GM19043 (cell line): ENCODE measurements around the gene FEM1C.

Experiments used
- ATAC-seq: cut with Tn5 transposase; IDR thresholded peaks from one replicate; pipeline ENCODE4 v1.9.1; 2021; ENCODE audit warnings: low read depth; ENCODE audit not compliant: unreplicated experiment

FEM1C gene

DNA sequence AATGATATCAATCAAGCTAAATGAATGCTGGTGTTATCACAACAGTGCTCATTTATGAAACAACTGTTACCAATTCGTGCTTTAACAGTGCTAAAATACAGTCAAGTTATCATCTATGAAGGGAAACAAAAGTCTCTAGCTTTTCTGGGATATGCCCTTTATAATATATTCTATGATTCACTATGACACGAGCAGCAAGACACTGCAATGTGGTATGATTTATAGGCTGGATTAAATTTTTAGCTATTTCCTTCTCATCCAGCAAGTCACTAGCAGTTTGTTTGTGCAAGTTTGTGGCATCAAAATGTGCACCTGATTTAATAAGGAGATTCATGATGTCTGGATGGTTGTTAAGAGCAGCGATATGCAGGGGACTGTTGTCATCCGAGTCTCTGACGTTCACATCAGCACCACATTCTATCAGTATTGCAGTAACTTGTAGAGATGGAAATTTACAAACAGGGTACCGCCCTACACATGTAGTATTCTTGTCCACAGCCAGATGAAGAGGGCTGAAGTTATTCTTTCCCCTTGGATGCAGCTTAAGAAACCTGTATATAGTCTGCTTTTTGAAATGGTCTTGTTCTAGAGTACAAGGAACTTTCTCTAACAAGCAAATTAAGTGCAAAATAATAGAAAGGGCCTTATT lies 20.3 kb downstream of the FEM1C start:
- no peak for ATAC-seq

DNA sequence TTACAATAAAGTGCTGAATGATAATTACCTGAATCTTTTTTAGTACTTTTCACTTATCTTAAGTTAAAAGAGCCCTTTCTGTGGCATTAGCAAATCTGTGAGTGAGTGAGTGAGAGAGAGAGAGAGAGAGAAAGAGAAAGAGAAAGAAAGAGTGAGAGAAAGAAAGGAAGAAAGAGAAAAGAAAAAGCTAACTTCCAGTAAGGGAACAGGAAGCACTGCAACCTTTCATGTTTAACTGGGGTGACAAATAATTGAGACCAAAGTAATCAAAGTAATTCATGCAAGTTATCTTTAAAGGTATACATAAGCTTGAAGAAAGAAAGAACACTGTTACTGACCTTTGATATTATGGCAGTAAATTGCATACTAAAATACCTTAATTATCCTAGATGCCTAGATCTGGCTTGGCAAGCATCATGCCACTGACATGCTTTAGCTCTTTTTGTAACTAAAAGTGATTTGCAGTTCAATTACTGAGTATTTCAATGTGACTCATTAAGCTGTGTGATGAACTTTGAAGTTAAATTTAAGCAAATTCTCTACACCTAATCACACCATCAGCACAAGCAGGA lies 21.7 kb downstream of the FEM1C start:
- ATAC-seq = no peak

DNA sequence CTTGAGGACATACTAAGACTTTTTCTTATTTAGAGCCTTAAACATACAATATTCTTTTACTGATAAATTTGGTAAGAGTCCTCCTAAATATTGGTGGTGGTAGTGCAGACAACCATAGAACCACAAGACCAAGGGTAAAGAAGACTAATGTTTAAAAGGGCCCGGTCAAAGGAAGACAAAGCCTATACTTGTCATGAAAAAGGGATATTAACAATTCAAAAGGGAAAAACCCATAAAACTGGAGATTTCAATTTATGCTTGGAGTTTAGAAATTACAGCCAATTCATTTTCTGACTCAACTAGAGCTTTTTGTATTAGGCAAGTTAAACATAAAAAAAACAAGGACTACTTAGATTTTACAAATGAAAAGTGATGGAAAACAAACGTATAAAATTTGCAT lies 24.4 kb downstream of the FEM1C start:
- ATAC-seq = no peak

DNA sequence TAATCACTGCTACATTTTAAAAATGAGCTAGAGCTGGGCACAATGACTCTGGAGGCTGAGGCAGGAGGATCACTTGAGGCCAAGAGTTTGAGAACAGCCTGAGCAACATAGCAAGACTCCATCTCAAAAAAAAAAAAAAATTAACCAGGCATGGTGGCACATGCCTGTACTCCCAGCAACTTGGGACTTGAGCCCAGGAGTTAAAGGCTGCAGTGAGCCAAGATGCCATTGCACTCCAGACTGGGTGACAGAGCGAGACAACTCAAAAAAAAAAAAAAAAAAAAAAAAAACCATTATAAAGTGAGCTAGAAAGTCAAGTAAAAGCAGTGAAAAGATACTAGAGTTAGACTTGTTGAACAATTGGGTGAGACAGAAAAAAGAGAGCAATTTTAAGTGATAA lies 28.2 kb downstream of the FEM1C start:
- ATAC-seq = no peak

DNA sequence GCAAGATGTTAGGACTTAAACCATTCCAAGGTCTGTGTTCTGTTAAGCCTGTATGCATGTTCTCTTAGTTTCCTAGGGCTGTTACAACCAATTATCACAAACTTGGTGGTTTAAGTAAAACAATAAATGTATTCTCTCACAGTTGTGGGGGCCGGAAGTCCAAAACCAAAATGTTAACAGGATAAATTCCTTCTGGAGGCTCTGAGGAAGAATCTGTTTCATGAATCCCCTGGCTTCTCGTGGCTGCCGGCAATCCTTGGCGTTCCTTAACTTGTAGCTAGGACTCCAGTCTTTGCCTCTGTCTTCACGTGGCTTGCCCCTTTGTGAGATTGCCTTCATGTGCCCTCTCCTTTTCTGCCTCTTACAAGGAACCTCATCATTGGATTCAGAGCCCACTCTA lies 30.4 kb downstream of the FEM1C start:
- ATAC-seq = no peak

DNA sequence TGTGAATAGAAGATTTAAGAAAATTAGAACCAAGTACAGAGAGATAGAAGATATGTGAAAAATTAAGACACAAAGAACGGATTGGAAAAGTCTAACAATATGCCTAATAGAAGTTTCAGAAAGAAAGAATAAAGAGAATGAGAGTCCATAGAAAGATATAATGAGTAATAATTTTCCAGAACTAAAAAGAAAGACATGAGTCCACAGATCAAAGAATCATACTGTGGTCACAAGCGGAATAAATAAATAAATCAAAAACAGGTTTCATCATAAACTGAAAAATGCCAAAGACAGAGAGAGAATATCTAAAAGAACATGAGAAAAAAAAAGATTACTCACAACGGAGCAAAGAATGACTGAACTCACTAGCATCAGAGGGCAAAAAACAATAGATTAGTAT lies 32.9 kb downstream of the FEM1C start:
- no peak for ATAC-seq

DNA sequence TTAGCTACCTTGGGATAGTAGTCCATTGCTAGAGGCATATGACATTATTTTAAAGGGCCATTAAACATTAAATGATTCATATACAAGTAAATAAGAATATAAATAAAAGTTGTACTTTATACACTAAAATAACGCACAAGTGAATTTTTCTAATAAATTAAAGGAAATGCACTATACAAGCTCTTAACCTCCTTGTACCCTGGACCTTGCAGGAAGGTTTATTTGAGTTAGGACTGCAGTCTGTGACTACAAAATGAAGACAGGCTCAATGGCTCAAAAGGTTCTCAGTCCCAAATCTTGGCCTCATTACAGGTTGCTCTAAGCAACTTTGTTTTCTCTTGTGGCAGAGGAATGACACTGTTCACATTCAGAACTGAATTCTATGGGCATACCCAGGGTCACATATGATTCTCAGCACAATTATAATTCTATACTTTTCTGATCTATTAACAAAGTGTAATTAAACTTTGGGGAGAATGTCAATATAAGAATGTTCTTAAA lies 34.4 kb downstream of the FEM1C start:
- no peak for ATAC-seq

DNA sequence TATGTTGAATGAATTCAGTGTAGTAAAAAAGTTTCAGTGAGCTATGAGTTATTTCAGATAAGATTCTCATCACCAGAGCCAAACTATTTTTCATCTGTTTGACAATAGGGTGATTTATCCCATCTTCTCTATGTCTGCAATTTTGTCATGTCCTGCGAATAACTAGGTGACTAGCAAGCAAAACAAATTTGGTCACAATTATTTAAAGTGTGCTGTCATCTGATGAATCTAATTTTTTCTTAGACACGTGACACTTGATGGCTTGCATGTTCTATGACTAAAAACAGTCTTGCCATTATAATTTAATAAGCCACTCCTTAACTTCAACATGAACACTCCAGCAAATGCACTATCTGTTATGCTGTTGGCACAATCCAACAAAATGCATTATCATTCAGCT lies 35.0 kb downstream of the FEM1C start:
- ATAC-seq = no peak

DNA sequence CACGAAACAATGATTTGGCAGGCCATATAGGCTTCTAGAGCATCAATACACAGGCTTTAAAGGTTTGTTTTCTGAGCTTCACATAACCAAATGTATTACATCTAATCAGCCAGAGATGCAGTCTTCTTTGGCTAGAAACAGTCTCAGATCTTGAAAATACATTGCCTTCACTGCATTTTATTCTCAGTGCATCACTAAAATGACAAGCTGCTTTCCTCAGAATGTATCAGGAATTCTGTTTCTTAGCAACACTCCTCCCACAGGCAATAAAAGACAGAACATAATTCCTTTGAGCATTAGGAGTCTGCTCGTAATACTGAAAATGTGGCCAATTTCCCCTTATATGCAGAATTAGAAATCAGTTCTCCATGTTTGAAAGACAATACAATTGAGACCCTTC lies 36.9 kb downstream of the FEM1C start:
- ATAC-seq = no peak

DNA sequence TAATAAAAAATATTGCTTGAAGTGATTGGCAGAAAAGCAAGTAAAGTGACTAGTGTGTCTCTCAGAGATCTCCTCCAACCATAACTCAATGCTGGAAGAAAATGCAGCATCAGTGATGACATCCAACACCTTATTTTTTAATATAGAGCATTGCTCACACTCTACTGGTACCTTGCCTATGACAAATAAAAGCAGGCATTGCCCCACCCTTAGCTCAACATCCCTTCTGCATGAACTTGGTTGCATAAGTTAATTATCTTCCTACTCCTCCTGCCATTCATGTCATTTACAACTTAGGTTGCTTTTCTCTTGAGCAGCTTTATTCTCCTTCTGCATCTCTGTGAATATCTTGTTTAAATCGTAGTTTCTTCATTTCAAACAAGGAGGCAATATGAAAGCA lies 41.2 kb downstream of the FEM1C start:
- no peak for ATAC-seq

DNA sequence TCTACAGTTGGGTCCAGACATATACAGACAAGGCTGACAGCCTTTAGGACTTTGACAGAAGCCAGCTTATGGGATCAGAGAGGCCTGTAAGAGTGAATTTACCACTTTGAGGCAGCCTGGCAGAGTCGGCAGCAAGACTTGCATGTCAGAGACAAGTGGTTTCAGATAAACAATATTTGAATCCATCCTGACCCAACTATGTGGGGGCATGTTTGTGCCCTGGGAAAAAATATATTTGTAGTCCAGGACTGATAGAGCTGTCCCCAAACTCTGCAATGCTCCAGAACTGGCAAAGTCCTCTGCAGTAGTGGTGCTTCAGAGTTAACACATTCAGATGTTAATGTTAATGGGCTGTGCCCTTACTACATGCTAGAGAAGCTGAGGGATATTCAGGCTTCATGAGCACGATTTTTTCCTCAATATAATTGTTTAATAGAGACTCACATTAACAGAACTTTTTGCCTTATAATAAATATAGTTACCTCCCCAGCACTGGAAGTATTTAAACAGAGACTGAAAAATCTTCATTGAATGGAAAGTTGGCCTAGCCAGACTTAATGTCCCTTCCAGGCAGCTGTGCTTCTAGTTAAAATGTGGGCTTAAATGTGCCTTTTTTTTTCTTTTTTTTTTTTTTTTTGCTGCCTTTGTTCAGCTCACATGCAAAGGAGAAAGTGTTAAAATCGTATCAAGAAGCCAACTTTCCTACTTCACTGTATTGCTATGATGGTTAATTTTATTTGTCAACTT lies 42.9 kb downstream of the FEM1C start:
- no peak for ATAC-seq

DNA sequence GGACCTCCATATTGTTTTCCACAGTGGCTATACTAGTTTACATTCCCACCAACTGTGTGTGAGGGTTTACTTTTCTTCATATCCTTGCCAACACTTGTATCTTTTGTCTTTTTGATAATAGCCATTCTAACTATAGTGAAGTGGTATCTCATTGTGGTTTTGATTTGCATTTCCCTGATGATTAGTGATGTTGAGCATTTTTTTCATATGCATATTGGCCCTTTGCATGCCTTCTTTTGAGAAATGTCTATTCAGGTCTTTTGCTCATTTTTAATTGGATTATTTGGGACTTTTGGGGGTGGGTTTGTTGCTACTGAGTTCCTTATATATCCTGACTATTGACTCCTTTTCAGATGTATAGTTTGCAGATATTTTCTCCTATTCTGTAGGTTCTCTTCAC lies 44.4 kb downstream of the FEM1C start:
- ATAC-seq = no peak

DNA sequence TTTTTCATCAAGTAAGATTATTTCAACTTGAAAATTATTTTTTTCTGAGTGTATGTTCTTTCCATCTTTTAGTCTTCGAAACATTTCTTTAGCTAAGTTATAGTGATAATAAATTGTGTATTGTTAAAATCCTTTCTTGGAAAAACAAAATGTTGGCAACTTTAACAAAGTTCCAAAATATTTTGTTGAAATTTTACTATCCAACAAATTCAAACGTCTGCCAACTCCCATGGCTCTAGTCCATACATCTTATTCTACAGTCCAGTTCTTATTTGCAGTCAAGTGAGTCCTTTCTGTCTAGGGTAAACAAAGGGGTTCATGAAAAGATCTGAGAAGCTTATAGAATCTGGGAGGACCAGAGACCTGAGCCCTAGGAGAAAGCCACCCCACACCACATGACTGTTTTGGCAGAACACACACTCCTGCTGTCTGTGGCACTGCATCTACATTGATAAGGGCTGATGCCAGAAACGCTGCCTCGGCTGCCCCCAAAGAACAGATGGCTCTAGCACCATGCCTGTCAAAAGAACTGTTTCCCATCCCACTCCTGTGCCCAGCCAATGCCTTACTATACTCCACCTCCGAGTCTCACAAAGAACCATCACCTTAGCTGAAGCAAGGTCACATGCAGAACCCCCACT lies 47.5 kb downstream of the FEM1C start:
- ATAC-seq = no peak

DNA sequence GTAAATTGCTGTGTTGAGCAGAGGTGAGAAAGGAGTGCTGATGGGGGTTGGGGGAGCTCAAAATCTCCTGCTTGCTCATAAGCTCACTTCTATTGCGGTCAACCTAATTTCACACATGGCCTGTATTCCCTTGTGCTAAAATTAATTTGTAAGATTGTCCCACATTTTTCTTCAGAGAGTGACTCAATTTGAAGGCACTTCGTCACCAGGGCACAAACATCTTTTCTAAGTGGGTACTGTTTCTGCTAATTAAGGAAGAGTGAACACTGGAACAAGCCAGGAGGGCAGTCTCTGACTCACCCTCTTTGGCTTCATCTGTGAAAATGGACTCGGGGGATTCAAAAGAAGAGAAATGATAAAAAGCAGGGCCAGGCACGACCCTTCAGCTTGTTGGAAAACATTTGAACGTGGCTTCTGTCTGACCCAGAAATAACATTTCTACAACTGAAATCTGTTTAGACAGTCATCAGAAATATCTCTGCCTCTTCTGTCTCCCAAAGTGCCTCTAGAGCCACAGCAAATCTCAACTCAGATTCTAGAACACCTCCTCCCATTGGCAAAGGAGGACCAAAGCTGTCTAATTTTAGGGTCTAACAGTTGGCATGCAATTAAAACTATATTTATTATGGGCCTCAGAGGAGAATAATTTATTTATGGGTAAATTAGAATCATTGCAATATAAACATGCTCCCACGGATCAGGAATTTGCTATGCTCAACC lies 49.8 kb downstream of the FEM1C start:
- peak; percentile 61 for ATAC-seq

DNA sequence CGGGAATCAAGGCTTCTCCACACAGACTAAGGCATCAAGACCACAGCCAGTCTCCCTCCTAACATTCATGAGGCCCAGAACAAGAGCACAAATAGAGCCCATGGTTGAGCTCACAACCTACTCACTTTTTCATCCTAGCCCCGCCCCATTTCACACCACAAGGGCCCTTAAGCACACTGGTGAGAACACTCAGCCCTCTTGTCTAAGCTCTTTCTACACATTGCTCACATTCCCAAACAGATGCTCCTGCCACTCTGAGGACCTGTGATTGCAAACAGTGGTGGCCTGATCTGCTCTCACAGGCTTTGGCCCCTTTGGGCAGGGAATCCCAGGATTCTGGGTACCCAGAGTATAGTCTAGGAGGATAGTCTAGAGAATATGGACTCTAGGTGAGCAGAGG lies 54.0 kb downstream of the FEM1C start:
- ATAC-seq = no peak

DNA sequence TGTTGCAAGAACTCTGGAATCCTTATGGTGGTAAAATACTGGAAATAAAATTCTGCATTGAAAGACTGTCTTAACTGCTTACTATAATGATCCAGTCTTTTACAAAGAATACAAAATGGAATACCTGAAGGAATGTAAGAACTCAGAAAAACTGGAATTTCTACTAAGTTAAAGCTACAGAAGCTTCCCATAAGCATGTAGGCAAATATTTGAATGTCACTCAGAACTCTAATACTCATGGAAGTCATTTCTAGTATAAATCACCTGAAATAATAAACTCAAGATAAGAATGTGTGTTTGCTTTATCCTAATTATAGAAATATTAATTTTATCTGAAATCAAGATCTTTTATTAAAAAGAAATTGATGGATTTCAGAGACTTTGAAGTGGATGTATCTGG lies 54.8 kb downstream of the FEM1C start:
- ATAC-seq = no peak

DNA sequence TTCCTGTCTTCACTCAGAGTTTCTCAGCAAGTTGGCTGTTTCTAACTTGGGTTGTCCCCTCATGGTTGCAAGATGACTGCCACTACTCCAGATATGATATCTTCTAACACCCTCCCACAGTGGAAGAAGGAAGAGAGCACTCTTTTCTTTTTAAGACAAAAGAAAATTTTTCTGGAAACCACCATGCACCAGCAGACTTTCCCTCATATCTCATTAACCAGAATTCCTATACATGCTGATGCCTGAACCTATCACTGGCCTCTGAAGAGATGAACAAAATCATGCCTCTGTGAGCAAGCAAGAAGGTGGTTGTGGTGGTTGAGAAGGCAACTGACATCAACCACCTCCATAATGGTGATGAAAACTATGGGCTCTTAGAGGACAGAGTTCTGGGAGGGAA lies 56.8 kb downstream of the FEM1C start:
- peak; percentile 38 for ATAC-seq

DNA sequence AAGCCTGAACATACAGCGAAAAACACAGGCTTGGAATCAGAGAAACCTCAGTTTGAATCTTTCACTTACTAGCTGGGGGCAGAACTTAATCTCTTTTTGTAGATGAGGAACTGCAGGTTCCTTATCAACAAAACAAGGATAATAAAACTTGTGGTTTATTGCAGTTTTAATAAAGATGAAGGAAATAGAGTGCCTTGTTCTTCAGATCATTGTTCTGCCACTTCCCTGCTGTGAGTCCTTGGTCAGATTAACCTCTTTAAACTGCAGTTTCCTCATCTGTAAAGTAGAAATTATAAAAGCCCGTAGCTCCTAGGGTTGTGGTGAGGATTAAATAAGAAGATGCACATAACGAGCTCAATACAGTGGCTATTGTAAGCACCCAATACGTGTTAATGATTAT lies 57.4 kb downstream of the FEM1C start:
- no peak for ATAC-seq

DNA sequence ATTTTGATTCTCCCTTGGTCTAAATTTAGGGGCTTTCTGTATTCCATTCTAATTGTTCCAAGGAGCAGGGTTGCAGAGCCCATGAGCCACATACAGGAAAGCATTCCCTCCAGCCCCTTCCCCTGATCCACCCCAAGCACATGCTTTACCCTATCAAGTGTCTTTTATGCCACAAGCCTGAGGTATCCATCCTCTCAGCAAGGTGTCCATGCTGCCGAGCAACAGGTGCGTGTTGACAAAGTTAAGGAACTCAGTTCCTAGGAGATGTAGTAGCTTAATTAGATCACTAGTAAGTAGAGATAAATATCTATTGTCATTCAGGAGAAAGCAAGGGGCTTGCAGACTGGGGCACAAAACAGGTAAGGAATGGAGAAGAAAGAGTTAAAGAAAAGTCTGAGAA lies 57.8 kb downstream of the FEM1C start:
- ATAC-seq = no peak

DNA sequence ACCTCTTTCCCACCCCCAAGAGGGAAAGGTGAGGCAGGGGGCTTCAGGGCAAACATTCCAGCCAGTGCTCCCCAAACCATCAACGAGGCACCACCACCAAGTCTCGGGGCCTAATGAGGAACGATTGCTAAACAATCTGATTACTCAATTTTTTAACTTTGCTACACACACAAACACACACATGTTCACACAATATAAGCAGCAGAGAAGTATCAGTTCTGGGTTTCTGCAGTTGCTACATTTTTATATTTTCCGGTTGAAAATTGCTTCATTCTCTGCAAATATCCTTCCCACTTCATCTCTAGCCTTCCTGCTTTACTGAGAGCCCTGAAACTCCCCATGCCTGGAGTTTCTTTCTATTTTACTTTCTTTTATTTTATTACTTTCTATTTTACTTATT lies 60.2 kb downstream of the FEM1C start:
- ATAC-seq = no peak

DNA sequence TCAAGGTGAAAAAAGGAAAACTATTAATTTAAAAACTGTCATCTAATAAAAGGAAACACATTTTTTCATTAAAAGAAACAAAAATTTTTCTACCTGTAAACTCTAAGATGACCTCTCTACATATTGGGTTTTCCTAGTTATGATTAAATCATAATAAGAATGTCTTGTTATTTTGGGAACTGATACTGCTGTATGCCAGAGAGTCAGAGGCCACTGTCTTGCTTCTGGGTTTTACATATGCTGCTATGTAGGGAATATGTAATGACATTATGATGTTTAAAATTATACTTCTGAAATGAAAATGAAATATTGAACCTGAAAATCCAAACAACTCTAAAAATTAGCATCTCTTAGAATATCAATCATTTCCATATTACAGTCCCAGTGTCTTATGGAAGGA lies 63.7 kb downstream of the FEM1C start:
- no peak for ATAC-seq
